HEK293 (cell line): Measurements from ENCODE around the gene ITIH2.
"Not testable (repeated sequence)": the region's sequence is repeated elsewhere in the genome, so short reads cannot be mapped to it uniquely, and the experiment has no call there.

ENCODE experiments used
- CTCF ChIA-PET: fragments of 350-600 bp; formaldehyde crosslinking; extraction: SDS; loops from one replicate; lab custom pipeline; 2021; ENCODE audit warnings: antibody characterized with exemption; lab: Yijun Ruan, JAX
- POLR2A ChIA-PET: fragments of 300-600 bp; formaldehyde crosslinking; extraction: SDS; loops from one replicate; lab custom pipeline; 2020; ENCODE audit warnings: antibody characterized with exemption, inconsistent platforms; lab: Yijun Ruan, JAX
- H3K27ac ChIP-seq: fragments of 200-500 bp; sonication (Bioruptor generic); 2 replicates; pipeline ENCODE4 v1.5.1; 2014; ENCODE audit warnings: low read depth, low read length, control low read depth, inconsistent platforms; ENCODE audit errors: extremely low read depth
- H3K36me3 ChIP-seq, 2 experiments: fragments of 200-500 bp in 1 of 2; sonication (Bioruptor generic) in 1 of 2; 1 replicate in 1 of 2; 2 replicates in 1 of 2; pipeline ENCODE4 v1.5.1; 2014 to 2017; ENCODE audit warnings: inconsistent platforms in 2 of 2, low read length in 2 of 2; ENCODE audit not compliant: control insufficient read depth in 2 of 2, insufficient read depth in 1 of 2
- H3K4me1 ChIP-seq: fragments of 200-500 bp; sonication (Bioruptor generic); 2 replicates; pipeline ENCODE4 v1.5.1; 2014; ENCODE audit warnings: mild to moderate bottlenecking, low read length, inconsistent platforms; ENCODE audit not compliant: control insufficient read depth, insufficient read depth
- H3K4me3 ChIP-seq: 2 replicates; pipeline ENCODE4 v1.5.1; 2011; ENCODE audit warnings: low read depth, mild to moderate bottlenecking, control low read depth, low read length, moderate library complexity
- H3K9me3 ChIP-seq: fragments of 200-500 bp; sonication (Bioruptor generic); 2 replicates; pipeline ENCODE4 v1.5.1; 2014; ENCODE audit warnings: low read depth, low read length, inconsistent platforms; ENCODE audit not compliant: control insufficient read depth, insufficient read depth
- MZF1 ChIP-seq: fragments of 450-650 bp; formaldehyde crosslinking; IDR thresholded peaks from 2 replicates; pipeline ENCODE4 v1.5.1; 2017; ENCODE audit warnings: missing biosample characterization, missing genetic modification characterization, borderline replicate concordance
- ZNF133 ChIP-seq: fragments of 450-650 bp; formaldehyde crosslinking; IDR thresholded peaks from 2 replicates; pipeline ENCODE4 v1.5.1; 2016; ENCODE audit warnings: missing biosample characterization, missing genetic modification characterization
- ZNF175 ChIP-seq: fragments of 450-650 bp; formaldehyde crosslinking; IDR thresholded peaks from 2 replicates; pipeline ENCODE4 v1.5.1; 2016; ENCODE audit warnings: missing biosample characterization, missing genetic modification characterization
- ZNF248 ChIP-seq: fragments of 450-650 bp; formaldehyde crosslinking; IDR thresholded peaks from 2 replicates; pipeline ENCODE4 v1.5.1; 2017; ENCODE audit warnings: missing biosample characterization, missing genetic modification characterization
- ZNF266 ChIP-seq: fragments of 450-650 bp; formaldehyde crosslinking; IDR thresholded peaks from 2 replicates; pipeline ENCODE4 v1.5.1; 2016; ENCODE audit warnings: missing biosample characterization, missing genetic modification characterization, low read depth
- ZNF335 ChIP-seq: fragments of 450-650 bp; formaldehyde crosslinking; conservative IDR thresholded peaks from 2 replicates; pipeline ENCODE4 v1.5.1; 2016; ENCODE audit warnings: missing biosample characterization, missing genetic modification characterization
- ZNF404 ChIP-seq: fragments of 450-650 bp; formaldehyde crosslinking; IDR thresholded peaks from 2 replicates; pipeline ENCODE4 v1.5.1; 2017; ENCODE audit warnings: missing biosample characterization, missing genetic modification characterization
- ZNF560 ChIP-seq: fragments of 450-650 bp; formaldehyde crosslinking; IDR thresholded peaks from 2 replicates; pipeline ENCODE4 v1.5.1; 2017; ENCODE audit warnings: missing biosample characterization, missing genetic modification characterization, borderline replicate concordance
- ZNF600 ChIP-seq: fragments of 450-650 bp; formaldehyde crosslinking; IDR thresholded peaks from 2 replicates; pipeline ENCODE4 v1.5.1; 2016; ENCODE audit warnings: missing biosample characterization, missing genetic modification characterization
- ZNF664 ChIP-seq: fragments of 450-650 bp; formaldehyde crosslinking; IDR thresholded peaks from 2 replicates; pipeline ENCODE4 v1.5.1; 2016; ENCODE audit warnings: missing biosample characterization, missing genetic modification characterization
- ZNF670 ChIP-seq: fragments of 450-650 bp; formaldehyde crosslinking; IDR thresholded peaks from 2 replicates; pipeline ENCODE4 v1.5.1; 2016; ENCODE audit warnings: missing biosample characterization, missing genetic modification characterization, low read depth
- ZNF837 ChIP-seq: fragments of 450-650 bp; formaldehyde crosslinking; IDR thresholded peaks from 2 replicates; pipeline ENCODE4 v1.5.1; 2016; ENCODE audit warnings: missing biosample characterization, missing genetic modification characterization
- TF ChIP-seq, protein P1 (sequence below): fragments of 450-650 bp; formaldehyde crosslinking; IDR thresholded peaks from 2 replicates; pipeline ENCODE4 v1.5.1; 2016; ENCODE audit warnings: missing biosample characterization, missing genetic modification characterization

ITIH2 gene

DNA sequence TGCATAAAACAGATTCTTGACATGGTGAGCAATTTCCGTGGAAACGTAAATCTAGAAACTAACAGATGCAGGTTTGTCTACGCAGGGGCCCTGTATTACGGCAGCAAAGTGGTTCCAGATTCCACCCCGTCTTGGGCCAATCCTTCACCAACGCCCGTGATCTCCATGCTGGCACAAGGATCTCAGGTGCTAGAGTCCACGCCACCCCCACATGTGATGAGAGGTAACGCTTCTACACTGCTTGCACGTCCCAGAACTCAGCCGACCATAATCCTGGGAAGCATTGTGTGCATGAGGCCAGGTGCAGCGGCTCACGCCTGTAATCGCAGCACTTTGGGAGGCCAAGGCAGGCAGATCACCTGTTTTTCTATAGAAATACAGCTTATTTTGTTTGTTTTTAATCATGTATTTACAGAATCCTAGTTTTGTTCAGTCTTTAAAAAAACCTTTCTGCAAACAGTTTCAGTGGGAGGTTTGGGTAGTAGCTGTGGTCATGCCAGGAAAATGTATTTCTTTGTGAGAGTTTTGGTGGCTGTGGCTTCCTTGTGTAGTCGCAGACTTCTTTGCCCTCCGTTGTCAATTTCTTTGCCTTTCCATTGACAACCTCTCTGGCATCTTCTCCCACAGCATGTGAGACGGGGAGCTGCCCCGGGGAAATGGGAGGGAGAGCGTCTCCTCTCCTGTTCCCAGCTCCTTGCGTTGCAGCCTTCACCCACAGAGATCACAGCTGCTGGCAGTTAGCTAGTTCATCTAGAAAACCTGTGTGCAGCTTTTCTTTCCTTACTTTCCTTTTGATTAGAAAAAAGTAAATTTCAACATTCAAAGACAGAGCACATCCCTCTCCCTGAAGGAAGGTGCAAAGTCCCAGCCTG is 35.7 kb downstream of the ITIH2 start:
- POLR2A ChIA-PET = no interaction called here
- CTCF ChIA-PET = no interaction called here
- no peaks in the 10 kb centered on the region for H3K36me3 ChIP-seq

GRCh38 chr10:7744307-7744706 is 41.2 kb downstream of the ITIH2 start:
- ChIA-PET POLR2A (no interaction called here), CTCF (no interaction called here)
- Histone ChIP-seq H3K4me3 (no peak overlapping the region), H3K9me3 (no peaks in the 10 kb centered on the region), H3K36me3 (no peaks in the 10 kb centered on the region), H3K27ac (no peak overlapping the region), H3K4me1 (no peaks in the 10 kb centered on the region)
- TF ChIP-seq ZNF404 (tag by site-specific recombination) (no peak), ZNF133 (tag by site-specific recombination) (no peak), MZF1 (tag by site-specific recombination) (no peak), ZNF670 (tag by site-specific recombination) (no peak), ZNF175 (tag by site-specific recombination) (no peak)

More for the DNA sequence above, 35.7 kb downstream of the ITIH2 start:
- TF ChIP-seq ZNF266 (tag by site-specific recombination) (no peak), ZNF664 (tag by site-specific recombination) (no peak), ZNF335 (no peak)
- TF ChIP-seq, protein P1, sequence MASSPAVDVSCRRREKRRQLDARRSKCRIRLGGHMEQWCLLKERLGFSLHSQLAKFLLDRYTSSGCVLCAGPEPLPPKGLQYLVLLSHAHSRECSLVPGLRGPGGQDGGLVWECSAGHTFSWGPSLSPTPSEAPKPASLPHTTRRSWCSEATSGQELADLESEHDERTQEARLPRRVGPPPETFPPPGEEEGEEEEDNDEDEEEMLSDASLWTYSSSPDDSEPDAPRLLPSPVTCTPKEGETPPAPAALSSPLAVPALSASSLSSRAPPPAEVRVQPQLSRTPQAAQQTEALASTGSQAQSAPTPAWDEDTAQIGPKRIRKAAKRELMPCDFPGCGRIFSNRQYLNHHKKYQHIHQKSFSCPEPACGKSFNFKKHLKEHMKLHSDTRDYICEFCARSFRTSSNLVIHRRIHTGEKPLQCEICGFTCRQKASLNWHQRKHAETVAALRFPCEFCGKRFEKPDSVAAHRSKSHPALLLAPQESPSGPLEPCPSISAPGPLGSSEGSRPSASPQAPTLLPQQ = no peak
- H3K27ac ChIP-seq = no peak overlapping the region
- no peak overlapping the region for H3K4me3 ChIP-seq
- no peaks in the 10 kb centered on the region for H3K4me1 ChIP-seq
- no peaks in the 10 kb centered on the region for H3K9me3 ChIP-seq

DNA sequence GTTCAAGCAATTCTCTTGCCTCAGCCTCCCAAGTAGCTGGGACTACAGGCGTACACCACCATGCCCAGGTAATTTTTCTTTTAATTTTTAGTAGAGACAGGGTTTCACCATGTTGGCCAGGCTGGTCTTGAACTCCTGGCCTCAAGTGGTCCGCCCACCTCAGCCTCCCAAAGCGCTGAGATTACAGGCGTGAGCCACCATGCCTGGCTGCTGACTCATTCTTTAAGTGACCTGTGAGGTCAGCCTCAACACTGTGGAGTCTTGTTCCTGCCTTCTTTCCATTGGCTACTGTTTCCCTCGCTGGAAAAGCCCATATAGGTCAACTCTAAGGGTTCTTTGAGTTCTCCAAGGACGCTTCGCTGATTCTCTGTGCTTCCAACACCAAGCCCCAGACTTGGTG is 45.5 kb downstream of the ITIH2 start:
- CTCF ChIA-PET, POLR2A ChIA-PET, H3K4me3 ChIP-seq, H3K27ac ChIP-seq, H3K4me1 ChIP-seq, H3K9me3 ChIP-seq: not testable (repeated sequence)
- peaks cover 12 to 17% of the 10 kb centered on the region in 2 experiments; a peak in 2 of 3 replicates for H3K36me3 ChIP-seq

DNA sequence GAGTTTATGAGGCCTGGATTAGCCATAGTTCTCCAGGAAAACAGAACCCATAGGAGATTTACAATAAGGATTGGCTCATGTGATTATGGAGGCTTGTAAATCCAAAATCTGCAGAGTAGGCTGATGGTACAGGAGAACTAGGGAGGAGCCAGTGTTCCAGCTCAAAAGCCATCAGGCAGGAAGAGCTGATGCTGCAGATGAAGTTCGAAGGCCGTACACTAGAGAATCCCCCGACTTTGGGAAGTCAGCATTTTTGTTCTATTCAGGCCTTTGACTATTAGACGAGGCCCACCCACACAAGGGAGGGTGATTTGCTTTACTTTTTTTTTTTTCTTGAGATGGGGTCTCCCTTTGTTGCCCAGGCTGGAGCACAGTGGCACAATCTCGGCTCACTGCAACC is 47.1 kb downstream of the ITIH2 start:
- TF ChIP-seq ZNF560 (tag by site-specific recombination) = no peak
- TF ChIP-seq ZNF248 (tag by site-specific recombination) = no peak
- TF ChIP-seq, all 188 proteins: peak for 0
- Histone ChIP-seq H3K9me3 (no peaks in the 10 kb centered on the region), H3K27ac (no peak overlapping the region), H3K4me1 (no peaks in the 10 kb centered on the region), H3K4me3 (no peak overlapping the region), H3K36me3 (peaks cover 24 to 32% of the 10 kb centered on the region in 2 experiments)
- ChIA-PET POLR2A (interaction anchor here (0.7 kb wide), 1 partner anchor 21 kb away, joined by 3 read pairs; no protein-coding TSS in a partner anchor), CTCF (interaction anchor here (1.0 kb wide), 1 partner anchor 64 kb away, joined by 3 read pairs; no protein-coding TSS in a partner anchor)

GRCh38 chr10:7752251-7752650 is 49.1 kb downstream of the ITIH2 start:
- no peaks in the 10 kb centered on the region for H3K9me3 ChIP-seq
- H3K4me3 ChIP-seq = no peak overlapping the region
- H3K36me3 ChIP-seq = peaks cover 38 to 44% of the 10 kb centered on the region in 2 experiments
- no peaks in the 10 kb centered on the region for H3K4me1 ChIP-seq
- TF ChIP-seq ZNF600 (no peak), ZNF837 (tag by site-specific recombination) (no peak)
- ChIA-PET CTCF (no interaction called here), POLR2A (no interaction called here)
- no peak overlapping the region for H3K27ac ChIP-seq
